SK-N-MC (cell line): ENCODE results near the gene SH3RF1.

Experiments
- EZH2 ChIP-seq: fragments of 200-600 bp; sonication (generic); IDR thresholded peaks from one replicate; pipeline ENCODE4 v1.6.1; 2017; ENCODE audit warnings: antibody characterized with exemption
- FOXP2 ChIP-seq: optimal IDR thresholded peaks from 2 replicates; pipeline ENCODE3; 2011; ENCODE audit warnings: mild to moderate bottlenecking, moderate library complexity; ENCODE audit not compliant: insufficient read depth; ENCODE audit errors: extremely low read length, control extremely low read depth

GRCh38 chr4:169153481-169154087 lies 117.2 kb downstream of the SH3RF1 start:
- TF ChIP-seq FOXP2: no peak
- no peak for TF ChIP-seq EZH2
